HepG2 (cell line): Measurements from ENCODE around the gene POC1B. TPM values are rescaled to one million over a fixed set of nuclear protein-coding genes. Genes with fewer than 3 reads are reported as not detected.
A peak's percentile ranks its signal among the peaks of the same experiment; 100 is the strongest.

Experiments
- ATAC-seq: fragments of 200-7000 bp; cut with Tn5 transposase; 3 replicates; pipeline ENCODE4 v1.9.1; 2020; ENCODE audit warnings: mild to moderate bottlenecking, moderate library complexity
- BruUV-seq: library from RNA; stranded (reverse); fragments of 400-500 nt; replicated peaks from 2 replicates; lab custom pipeline; 2021; lab: Mats Ljungman, UMichigan
- CTCF ChIA-PET: fragments of 300-600 bp; formaldehyde crosslinking; extraction: SDS; loops from one replicate; lab custom pipeline; 2021; ENCODE audit warnings: low total read pairs, inconsistent platforms, low intra/inter-chr PET ratio; lab: Yijun Ruan, JAX
- POLR2A ChIA-PET: fragments of 350-600 bp; sonication (Branson Sonifier 250); formaldehyde crosslinking; loops from one replicate; lab custom pipeline; 2020; ENCODE audit warnings: antibody characterized with exemption, inconsistent platforms; lab: Yijun Ruan, JAX
- DNase-seq: peaks from one replicate; pipeline ENCODE4 v3.0.0-alpha.2; 2015; ENCODE audit warnings: low spot score
- FAIRE-seq: peaks from 3 replicates; lab custom pipeline; 2011; peaks lifted over from hg19 to GRCh38; lab: Jason Lieb, UNC
- H2AFZ ChIP-seq: one replicate; pipeline ENCODE4 v1.6.1; 2011; ENCODE audit warnings: low read length, inconsistent platforms
- H3K27ac ChIP-seq: fragments of 300-600 bp; 3 replicates; pipeline ENCODE4 v1.8.0; 2011; ENCODE audit warnings: mixed run types, mild to moderate bottlenecking, mixed read lengths, low read length, inconsistent platforms; ENCODE audit not compliant: insufficient read depth; ENCODE audit errors: extremely low read length
- H3K27me3 ChIP-seq, 2 experiments: fragments of 200-600 bp in 1 of 2; 2 replicates in 1 of 2; 3 replicates in 1 of 2; pipeline versions ENCODE4 v1.6.0 to v1.8.0; 2011; ENCODE audit warnings: low read length in 2 of 2, mild to moderate bottlenecking in 2 of 2, moderate library complexity in 2 of 2, inconsistent platforms in 1 of 2; ENCODE audit not compliant: insufficient read depth in 2 of 2, control insufficient read depth in 1 of 2
- H3K36me3 ChIP-seq, 2 experiments: fragments of 200-600 bp in 1 of 2; replicated peaks in 1 of 2; 2 replicates in 1 of 2; 3 replicates in 1 of 2; pipeline versions ENCODE4 v1.5.1 to v1.8.0; 2011; ENCODE audit warnings: low read length in 2 of 2, inconsistent platforms in 1 of 2; ENCODE audit not compliant: insufficient read depth in 2 of 2, control insufficient read depth in 1 of 2
- H3K4me1 ChIP-seq: 2 replicates; pipeline ENCODE4 v1.5.1; 2012; ENCODE audit warnings: low read length, inconsistent platforms; ENCODE audit not compliant: insufficient read depth
- H3K4me2 ChIP-seq: 2 replicates; pipeline ENCODE4 v1.6.0; 2011; ENCODE audit warnings: low read depth, low read length, inconsistent platforms
- H3K4me3 ChIP-seq, 3 experiments: fragments of 200-600 bp in 1 of 3; sonication (generic), shearing (Covaris generic) in 1 of 3; replicated peaks in 1 of 3; 2 replicates each; pipeline ENCODE4 v1.5.1; 2011 to 2016; ENCODE audit warnings: low read length in 3 of 3, inconsistent platforms in 2 of 3, low read depth in 2 of 3, mild to moderate bottlenecking in 2 of 3, control low read depth in 1 of 3, mixed read lengths in 1 of 3; ENCODE audit not compliant: insufficient read depth in 1 of 3
- H3K79me2 ChIP-seq: one replicate; pipeline ENCODE4 v1.6.1; 2011; ENCODE audit warnings: low read length, inconsistent platforms; ENCODE audit not compliant: insufficient read depth
- H3K9ac ChIP-seq: 2 replicates; pipeline ENCODE4 v1.6.0; 2011; ENCODE audit warnings: mild to moderate bottlenecking, low read depth, low read length, inconsistent platforms; ENCODE audit not compliant: insufficient read depth
- H3K9me3 ChIP-seq: 2 replicates; pipeline ENCODE4 v1.5.1; 2012; ENCODE audit warnings: mild to moderate bottlenecking, low read length
- H4K20me1 ChIP-seq: 2 replicates; pipeline ENCODE4 v1.6.0; 2011; ENCODE audit warnings: inconsistent platforms, mild to moderate bottlenecking, low read length, moderate library complexity; ENCODE audit not compliant: insufficient read depth
- CERS6 ChIP-seq: sonication (generic); formaldehyde crosslinking; IDR thresholded peaks from 2 replicates; pipeline ENCODE4 v1.5.0; 2020; ENCODE audit warnings: missing genetic modification reagents
- EEA1 ChIP-seq: sonication (generic); formaldehyde crosslinking; IDR thresholded peaks from 2 replicates; pipeline ENCODE4 v1.5.1; 2020; ENCODE audit warnings: mild to moderate bottlenecking, missing genetic modification reagents, borderline replicate concordance
- GABPB1 ChIP-seq: IDR thresholded peaks from 2 replicates; pipeline ENCODE4 v1.6.1; 2016; ENCODE audit warnings: mild to moderate bottlenecking, missing genetic modification reagents, moderate library complexity, missing compliant biosample characterization
- HMGA1 ChIP-seq: sonication (generic); formaldehyde crosslinking; conservative IDR thresholded peaks from 2 replicates; pipeline ENCODE4 v1.4.0; 2020; ENCODE audit warnings: missing genetic modification reagents
- HNF4A ChIP-seq: sonication (generic); formaldehyde crosslinking; IDR thresholded peaks from 2 replicates; pipeline ENCODE4 v1.4.0; 2020; ENCODE audit warnings: missing genetic modification reagents
- MNT ChIP-seq: fragments of 450-650 bp; IDR thresholded peaks from 2 replicates; pipeline ENCODE4 v1.6.1; 2016
- SNAI1 ChIP-seq: sonication (generic); formaldehyde crosslinking; IDR thresholded peaks from 2 replicates; pipeline ENCODE4 v1.5.0; 2020; ENCODE audit warnings: mild to moderate bottlenecking, missing genetic modification reagents, borderline replicate concordance
- ZBTB42 ChIP-seq: sonication (generic); formaldehyde crosslinking; IDR thresholded peaks from 2 replicates; pipeline ENCODE4 v1.5.0; 2020; ENCODE audit warnings: mild to moderate bottlenecking, missing genetic modification reagents
- ZNF674 ChIP-seq: sonication (generic); formaldehyde crosslinking; IDR thresholded peaks from 2 replicates; pipeline ENCODE4 v1.5.0; 2020; ENCODE audit warnings: low read depth, mild to moderate bottlenecking, missing genetic modification reagents
- ZNF878 ChIP-seq: sonication (generic); formaldehyde crosslinking; IDR thresholded peaks from 2 replicates; pipeline ENCODE4 v1.8.1; 2023; ENCODE audit warnings: mild to moderate bottlenecking, missing genetic modification reagents, moderate library complexity
- WGBS: methylation state at CpG from one replicate; pipeline ENCODE4 v1.1.6; 2017; ENCODE audit warnings: low lambda C conversion rate; 5-methylcytosine and 5-hydroxymethylcytosine counted together
- in situ Hi-C: cut with HindIII; loops from 2 replicates; pipeline ENCODE4 v1.10.0; 2017; ENCODE audit warnings: low pct_unique_long_range_greater_than_20kb; ENCODE audit not compliant: extremely low pct_ligation_motif_present
- intact Hi-C: fragments of 100-400 bp; cut with micrococcal nuclease; formaldehyde crosslinking; loops from one replicate; pipeline ENCODE4 v1.10.0; 2022; ENCODE audit not compliant: unreplicated experiment
- polyA plus RNA-seq, 8 experiments: library from polyadenylated mRNA; depleted of rRNA in 3 of 8; stranded (reverse) in 7 of 8; unstranded in 1 of 8; fragments of >200 nt; fragmentation: Illumina TruSeq in 4 of 8; extraction: Trizol in 4 of 8; gene quantifications; 2 replicates each; pipeline versions ENCODE4 v1.2.1 to v1.2.3, GENCODE V29; 2011 to 2016; ENCODE audit warnings: low read depth in 4 of 8, missing spikeins in 1 of 8, mixed read lengths in 1 of 8; ENCODE audit not compliant: insufficient read depth in 1 of 8
- total RNA-seq, 5 experiments: library from RNA; depleted of rRNA; stranded (reverse); fragments of >200 nt; fragmentation: Illumina TruSeq; extraction: Trizol; gene quantifications; 2 replicates each; pipeline ENCODE4 v1.2.3, GENCODE V29; 2016; ENCODE audit warnings: low read depth in 1 of 5
- TF ChIP-seq, protein P1 (sequence below): IDR thresholded peaks from 2 replicates; pipeline ENCODE4 v1.6.1; 2012; ENCODE audit warnings: low read length, improper control_type of control experiment
- TF ChIP-seq, protein P2 (sequence below): sonication (generic); formaldehyde crosslinking; IDR thresholded peaks from 2 replicates; pipeline ENCODE4 v1.4.0; 2020; ENCODE audit warnings: mild to moderate bottlenecking, missing genetic modification reagents, borderline replicate concordance

POC1B gene
- total and polyA plus RNA-seq, 2 of the 13 experiments (the other 11 are each of a cell fraction or from before 2014, with no cell fraction given) = 9.3 to 11.0 TPM

DNA sequence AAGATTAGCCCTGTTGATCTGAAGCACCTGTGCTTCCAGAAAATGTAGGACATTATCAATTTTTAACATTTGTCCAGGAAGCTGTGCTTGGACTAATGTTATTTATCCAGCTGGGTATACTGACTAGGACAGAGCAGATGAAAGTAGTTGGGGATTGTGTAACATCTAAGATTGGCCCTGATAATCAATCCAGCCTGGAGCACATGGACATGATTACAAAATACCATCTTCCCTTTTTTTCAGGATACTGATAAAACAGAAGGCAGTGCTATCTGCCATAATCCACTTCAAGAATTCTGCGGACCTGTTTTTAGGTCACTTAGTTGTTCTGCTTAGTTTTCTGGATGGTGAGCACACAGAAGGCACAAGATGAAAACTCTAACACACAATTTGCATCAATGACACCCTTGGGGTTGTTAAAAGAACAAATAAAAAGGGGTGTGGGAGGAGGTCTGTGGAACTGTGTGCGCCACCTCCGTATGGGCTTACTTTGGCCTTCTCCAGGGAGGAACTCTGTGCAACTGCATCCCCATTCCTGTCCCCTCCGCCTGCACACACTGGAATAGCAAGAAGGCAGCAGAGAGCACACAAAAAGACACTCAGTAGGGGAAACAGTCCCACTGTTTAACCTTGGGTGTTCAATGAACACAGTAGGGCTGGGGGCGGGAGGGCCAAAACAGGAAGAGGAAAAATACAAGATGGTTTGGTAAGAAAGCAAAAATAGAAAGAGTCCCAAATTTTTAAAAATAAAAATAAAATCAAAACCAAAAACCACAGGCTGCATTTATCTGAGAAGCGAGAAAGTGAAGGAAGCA is 142.4 kb downstream of the POC1B start:
- Histone ChIP-seq H3K4me2 (peak overlapping the region; percentile 89), H3K9me3 (no peaks in the 10 kb centered on the region), H3K27ac (peak overlapping the region; percentile 81), H3K36me3 (no peaks in the 10 kb centered on the region), H3K4me1 (peaks cover 89% of the 10 kb centered on the region), H3K79me2 (no peaks in the 10 kb centered on the region), H4K20me1 (no peaks in the 10 kb centered on the region), H3K27me3 (no peaks in the 10 kb centered on the region), H2AFZ (no peak overlapping the region), H3K4me3 (peak overlapping the region; percentile 0 to 51 (median 51)), H3K9ac (peak overlapping the region; percentile 57)
- peak; percentile 72 for FAIRE-seq
- 7% methylated on average over 6 of the region's 6 CpGs for WGBS
- in situ Hi-C loops (no loop called here), intact Hi-C loops (no loop called here)
- ChIA-PET CTCF (no interaction called here), POLR2A (interaction anchor here (0.6 to 17.8 kb wide), 5 partner anchors 8 to 28 kb away, joined by 3 to 430 read pairs (median 3); partner anchors contain the start of gene DUSP6)
- peak; percentile 89 for DNase-seq
- peak; percentile 71 for ATAC-seq
- no TSS peak for BruUV-seq
- peak; percentile 41 for TF ChIP-seq MNT
- peak; percentile 83 for TF ChIP-seq HNF4A (CRISPR knock-in tag)
- no peak for TF ChIP-seq EEA1 (CRISPR knock-in tag)
- TF ChIP-seq SNAI1 (CRISPR knock-in tag) = no peak; the same call in 1 of the 2 replicates
- peak; percentile 45; the same call in 1 of the 2 replicates for TF ChIP-seq ZNF674
- no peak for TF ChIP-seq GABPB1 (CRISPR knock-in tag)
- TF ChIP-seq ZNF878 (CRISPR knock-in tag) = peak; percentile 75; the same call in 1 of the 2 replicates
- TF ChIP-seq HMGA1 (CRISPR knock-in tag) = no peak
- no peak for TF ChIP-seq CERS6 (CRISPR knock-in tag)
- TF ChIP-seq, protein P1, sequence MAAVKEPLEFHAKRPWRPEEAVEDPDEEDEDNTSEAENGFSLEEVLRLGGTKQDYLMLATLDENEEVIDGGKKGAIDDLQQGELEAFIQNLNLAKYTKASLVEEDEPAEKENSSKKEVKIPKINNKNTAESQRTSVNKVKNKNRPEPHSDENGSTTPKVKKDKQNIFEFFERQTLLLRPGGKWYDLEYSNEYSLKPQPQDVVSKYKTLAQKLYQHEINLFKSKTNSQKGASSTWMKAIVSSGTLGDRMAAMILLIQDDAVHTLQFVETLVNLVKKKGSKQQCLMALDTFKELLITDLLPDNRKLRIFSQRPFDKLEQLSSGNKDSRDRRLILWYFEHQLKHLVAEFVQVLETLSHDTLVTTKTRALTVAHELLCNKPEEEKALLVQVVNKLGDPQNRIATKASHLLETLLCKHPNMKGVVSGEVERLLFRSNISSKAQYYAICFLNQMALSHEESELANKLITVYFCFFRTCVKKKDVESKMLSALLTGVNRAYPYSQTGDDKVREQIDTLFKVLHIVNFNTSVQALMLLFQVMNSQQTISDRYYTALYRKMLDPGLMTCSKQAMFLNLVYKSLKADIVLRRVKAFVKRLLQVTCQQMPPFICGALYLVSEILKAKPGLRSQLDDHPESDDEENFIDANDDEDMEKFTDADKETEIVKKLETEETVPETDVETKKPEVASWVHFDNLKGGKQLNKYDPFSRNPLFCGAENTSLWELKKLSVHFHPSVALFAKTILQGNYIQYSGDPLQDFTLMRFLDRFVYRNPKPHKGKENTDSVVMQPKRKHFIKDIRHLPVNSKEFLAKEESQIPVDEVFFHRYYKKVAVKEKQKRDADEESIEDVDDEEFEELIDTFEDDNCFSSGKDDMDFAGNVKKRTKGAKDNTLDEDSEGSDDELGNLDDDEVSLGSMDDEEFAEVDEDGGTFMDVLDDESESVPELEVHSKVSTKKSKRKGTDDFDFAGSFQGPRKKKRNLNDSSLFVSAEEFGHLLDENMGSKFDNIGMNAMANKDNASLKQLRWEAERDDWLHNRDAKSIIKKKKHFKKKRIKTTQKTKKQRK = no peak
- TF ChIP-seq, protein P2, sequence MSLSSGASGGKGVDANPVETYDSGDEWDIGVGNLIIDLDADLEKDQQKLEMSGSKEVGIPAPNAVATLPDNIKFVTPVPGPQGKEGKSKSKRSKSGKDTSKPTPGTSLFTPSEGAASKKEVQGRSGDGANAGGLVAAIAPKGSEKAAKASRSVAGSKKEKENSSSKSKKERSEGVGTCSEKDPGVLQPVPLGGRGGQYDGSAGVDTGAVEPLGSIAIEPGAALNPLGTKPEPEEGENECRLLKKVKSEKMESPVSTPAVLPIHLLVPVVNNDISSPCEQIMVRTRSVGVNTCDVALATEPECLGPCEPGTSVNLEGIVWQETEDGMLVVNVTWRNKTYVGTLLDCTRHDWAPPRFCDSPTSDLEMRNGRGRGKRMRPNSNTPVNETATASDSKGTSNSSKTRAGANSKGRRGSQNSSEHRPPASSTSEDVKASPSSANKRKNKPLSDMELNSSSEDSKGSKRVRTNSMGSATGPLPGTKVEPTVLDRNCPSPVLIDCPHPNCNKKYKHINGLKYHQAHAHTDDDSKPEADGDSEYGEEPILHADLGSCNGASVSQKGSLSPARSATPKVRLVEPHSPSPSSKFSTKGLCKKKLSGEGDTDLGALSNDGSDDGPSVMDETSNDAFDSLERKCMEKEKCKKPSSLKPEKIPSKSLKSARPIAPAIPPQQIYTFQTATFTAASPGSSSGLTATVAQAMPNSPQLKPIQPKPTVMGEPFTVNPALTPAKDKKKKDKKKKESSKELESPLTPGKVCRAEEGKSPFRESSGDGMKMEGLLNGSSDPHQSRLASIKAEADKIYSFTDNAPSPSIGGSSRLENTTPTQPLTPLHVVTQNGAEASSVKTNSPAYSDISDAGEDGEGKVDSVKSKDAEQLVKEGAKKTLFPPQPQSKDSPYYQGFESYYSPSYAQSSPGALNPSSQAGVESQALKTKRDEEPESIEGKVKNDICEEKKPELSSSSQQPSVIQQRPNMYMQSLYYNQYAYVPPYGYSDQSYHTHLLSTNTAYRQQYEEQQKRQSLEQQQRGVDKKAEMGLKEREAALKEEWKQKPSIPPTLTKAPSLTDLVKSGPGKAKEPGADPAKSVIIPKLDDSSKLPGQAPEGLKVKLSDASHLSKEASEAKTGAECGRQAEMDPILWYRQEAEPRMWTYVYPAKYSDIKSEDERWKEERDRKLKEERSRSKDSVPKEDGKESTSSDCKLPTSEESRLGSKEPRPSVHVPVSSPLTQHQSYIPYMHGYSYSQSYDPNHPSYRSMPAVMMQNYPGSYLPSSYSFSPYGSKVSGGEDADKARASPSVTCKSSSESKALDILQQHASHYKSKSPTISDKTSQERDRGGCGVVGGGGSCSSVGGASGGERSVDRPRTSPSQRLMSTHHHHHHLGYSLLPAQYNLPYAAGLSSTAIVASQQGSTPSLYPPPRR (CRISPR knock-in tag) = peak; percentile 95
- no peak for TF ChIP-seq ZBTB42 (CRISPR knock-in tag)
